GM12878 (cell line): ENCODE measurements around the gene ATP5F1D. TPM values are rescaled to one million over a fixed set of nuclear protein-coding genes. Genes with fewer than 3 reads are reported as not detected.

ENCODE experiments used
- ATAC-seq: fragments of 200-7000 bp; cut with Tn5 transposase; 3 replicates; pipeline ENCODE4 v1.9.1; 2020; ENCODE audit warnings: mild to moderate bottlenecking, moderate library complexity
- BruUV-seq: library from RNA; stranded (reverse); fragments of 400-500 nt; replicated peaks from 2 replicates; lab custom pipeline; 2021; lab: Mats Ljungman, UMichigan
- CTCF ChIA-PET: fragments of 300-600 bp; sonication (Branson Sonifier 250); formaldehyde crosslinking; extraction: SDS; loops from one replicate; lab custom pipeline; 2021; ENCODE audit warnings: inconsistent platforms; lab: Yijun Ruan, JAX
- POLR2A ChIA-PET: fragments of 350-600 bp; formaldehyde crosslinking; extraction: SDS; loops from one replicate; lab custom pipeline; 2021; ENCODE audit warnings: inconsistent platforms; lab: Charles Lee
- RAD21 ChIA-PET: fragments of 300-600 bp; sonication (Branson Sonifier 250); formaldehyde crosslinking; loops from one replicate; lab custom pipeline; 2023; ENCODE audit warnings: antibody characterized with exemption; ENCODE audit not compliant: unreplicated experiment; lab: Charles Lee
- SMC1A ChIA-PET: fragments of 300-600 bp; sonication (Branson Sonifier 250); formaldehyde crosslinking; loops from one replicate; lab custom pipeline; 2023; ENCODE audit not compliant: unreplicated experiment, uncharacterized antibody; lab: Charles Lee
- DNase-seq: peaks from one replicate; pipeline ENCODE4 v3.0.0-alpha.2; 2011; ENCODE audit warnings: low read depth, low spot score
- FAIRE-seq: peaks from 3 replicates; lab custom pipeline; 2011; peaks lifted over from hg19 to GRCh38; lab: Jason Lieb, UNC
- H2AFZ ChIP-seq: 2 replicates; pipeline ENCODE4 v1.6.0; 2011; ENCODE audit warnings: low read depth, low read length, control low read depth; ENCODE audit not compliant: control insufficient read depth
- H3K27ac ChIP-seq: 2 replicates; pipeline ENCODE4 v1.5.1; 2011; ENCODE audit warnings: control low read depth; ENCODE audit not compliant: control insufficient read depth, insufficient read depth
- H3K27me3 ChIP-seq, 2 experiments: replicated peaks in 1 of 2; 2 replicates each; pipeline versions ENCODE4 v1.6.0 to v1.6.1; 2011; ENCODE audit warnings: low read length in 1 of 2; ENCODE audit not compliant: control insufficient read depth in 2 of 2, insufficient read depth in 2 of 2
- H3K36me3 ChIP-seq, 2 experiments: 2 replicates each; pipeline ENCODE4 v1.5.1; 2011; ENCODE audit warnings: low read length in 1 of 2; ENCODE audit not compliant: control insufficient read depth in 2 of 2, insufficient read depth in 2 of 2
- H3K4me1 ChIP-seq: 2 replicates; pipeline ENCODE4 v1.6.1; 2011; ENCODE audit warnings: mild to moderate bottlenecking, low read length, moderate library complexity, mixed read lengths; ENCODE audit not compliant: control insufficient read depth, insufficient read depth
- H3K4me2 ChIP-seq: 2 replicates; pipeline ENCODE4 v1.6.0; 2011; ENCODE audit warnings: control low read depth; ENCODE audit not compliant: control insufficient read depth, insufficient read depth
- H3K4me3 ChIP-seq: fragments of 200-600 bp; sonication (generic); 2 replicates; pipeline ENCODE4 v1.5.1; 2016
- H3K79me2 ChIP-seq: 2 replicates; pipeline ENCODE4 v1.6.0; 2011; ENCODE audit warnings: low read length; ENCODE audit not compliant: control insufficient read depth, insufficient read depth
- H3K9ac ChIP-seq: 2 replicates; pipeline ENCODE4 v1.8.0; 2011; ENCODE audit warnings: low read length, control low read depth, mixed read lengths; ENCODE audit not compliant: control insufficient read depth, insufficient read depth
- H3K9me3 ChIP-seq: replicated peaks from 3 replicates; pipeline ENCODE4 v1.5.1; 2011; ENCODE audit warnings: mild to moderate bottlenecking, low read length; ENCODE audit not compliant: control insufficient read depth, insufficient read depth
- H4K20me1 ChIP-seq: 2 replicates; pipeline ENCODE4 v1.6.0; 2011; ENCODE audit not compliant: control insufficient read depth, insufficient read depth
- ASH2L ChIP-seq: fragments of 300-600, 200-600 bp; sonication (generic); IDR thresholded peaks from 2 replicates; pipeline ENCODE4 v1.6.1; 2017; ENCODE audit warnings: low read depth, mild to moderate bottlenecking, borderline replicate concordance
- CBFB ChIP-seq: IDR thresholded peaks from 2 replicates; pipeline ENCODE4 v1.6.1; 2016; ENCODE audit warnings: antibody characterized with exemption, low read depth
- CBX5 ChIP-seq: sonication (generic); IDR thresholded peaks from 2 replicates; pipeline ENCODE4 v1.6.1; 2016; ENCODE audit warnings: low read depth, moderate library complexity, mild to moderate bottlenecking, inconsistent platforms
- CTCF ChIP-seq, 3 experiments: IDR thresholded peaks in 2 of 3; conservative IDR thresholded peaks in 1 of 3; 2 replicates each; pipeline ENCODE4 v1.5.1; 2011; ENCODE audit warnings: low read depth in 3 of 3, low read length in 3 of 3, mild to moderate bottlenecking in 3 of 3, control low read depth in 2 of 3, moderate library complexity in 2 of 3, inconsistent platforms in 1 of 3, mixed read lengths in 1 of 3; ENCODE audit not compliant: control insufficient read depth in 2 of 3, insufficient read depth in 1 of 3; ENCODE audit errors: extremely low read depth in 1 of 3
- ETV6 ChIP-seq, 2 experiments: fragments of 450-650 bp in 1 of 2; IDR thresholded peaks in 1 of 2; conservative IDR thresholded peaks in 1 of 2; 2 replicates each; pipeline ENCODE4 v1.6.1; 2014; ENCODE audit warnings: antibody characterized with exemption in 1 of 2, borderline replicate concordance in 1 of 2, low read depth in 1 of 2, mild to moderate bottlenecking in 1 of 2, moderate library complexity in 1 of 2
- MAX ChIP-seq: IDR thresholded peaks from 2 replicates; pipeline ENCODE4 v1.6.1; 2012; ENCODE audit warnings: low read depth, low read length, improper control_type of control experiment
- SIX5 ChIP-seq: IDR thresholded peaks from 2 replicates; pipeline ENCODE4 v1.6.1; 2011; ENCODE audit warnings: mild to moderate bottlenecking, low read depth, low read length, moderate library complexity; ENCODE audit not compliant: severe bottlenecking
- SMC3 ChIP-seq: IDR thresholded peaks from 2 replicates; pipeline ENCODE4 v1.6.1; 2011; ENCODE audit warnings: low read length, improper control_type of control experiment, borderline replicate concordance
- SREBF1 ChIP-seq: IDR thresholded peaks from 2 replicates; pipeline ENCODE4 v1.6.1; 2012; ENCODE audit warnings: mild to moderate bottlenecking, low read length
- SREBF2 ChIP-seq: IDR thresholded peaks from 2 replicates; pipeline ENCODE4 v1.6.1; 2012; ENCODE audit warnings: mild to moderate bottlenecking, low read length
- ZNF274 ChIP-seq: IDR thresholded peaks from one replicate; pipeline ENCODE4 v1.8.0; 2011; ENCODE audit not compliant: insufficient read length, insufficient read depth
- ZNF622 ChIP-seq: fragments of 450-650 bp; IDR thresholded peaks from 2 replicates; pipeline ENCODE4 v1.6.1; 2017; ENCODE audit warnings: mild to moderate bottlenecking, inconsistent platforms
- WGBS: methylation state at CpG from one replicate; pipeline ENCODE4 v1.1.6; 2016; ENCODE audit warnings: low lambda C conversion rate; ENCODE audit not compliant: insufficient replicate concordance, insufficient coverage; ENCODE audit errors: missing lambda C conversion rate; 5-methylcytosine and 5-hydroxymethylcytosine counted together
- in situ Hi-C: fragments of 300-500 bp; cut with MboI; formaldehyde crosslinking; loops from 9 replicates; pipeline ENCODE4 v1.14.3; 2018; ENCODE audit warnings: mixed read lengths
- intact Hi-C: fragments of 100-400 bp; cut with micrococcal nuclease; formaldehyde crosslinking; loops from one replicate; pipeline ENCODE4 v1.14.2; 2022; ENCODE audit not compliant: unreplicated experiment
- polyA plus RNA-seq, 11 experiments: library from polyadenylated mRNA; depleted of rRNA in 4 of 11; unstranded in 6 of 11; stranded (reverse) in 5 of 11; fragments of >200 nt; fragmentation: Nextera tagmentation in 4 of 11; fragmentation: Illumina TruSeq in 1 of 11; extraction: Ambion mirVana in 4 of 11; extraction: Trizol in 1 of 11; gene quantifications; 1 replicate in 1 of 11; 2 replicates in 10 of 11; pipeline versions ENCODE4 v1.2.1 to v1.2.3, GENCODE V29; 2011 to 2016; ENCODE audit warnings: inconsistent platforms in 2 of 11, missing spikeins in 2 of 11, low read depth in 1 of 11
- total RNA-seq, 4 experiments: library from RNA; depleted of rRNA in 3 of 4; stranded (reverse); fragments of >200 nt in 3 of 4; fragmentation: Illumina TruSeq in 1 of 4; extraction: Trizol in 1 of 4; gene quantifications; 2 replicates each; pipeline versions ENCODE4 v1.2.1 to v1.2.3, GENCODE V29; 2013 to 2021
- TF ChIP-seq, protein P1 (sequence below): IDR thresholded peaks from 2 replicates; pipeline ENCODE4 v1.6.1; 2012; ENCODE audit warnings: low read depth, low read length, improper control_type of control experiment
- TF ChIP-seq, protein P2 (sequence below): fragments of 450-650 bp; IDR thresholded peaks from 2 replicates; pipeline ENCODE4 v1.6.1; 2016; ENCODE audit warnings: mild to moderate bottlenecking, moderate library complexity, borderline replicate concordance

Gene ATP5F1D
- total and polyA plus RNA-seq, 10 of the 15 experiments (the other 5 are each of a cell fraction or from before 2014, with no cell fraction given), result 7.2 to 357 (median 49.5) TPM

- Histone ChIP-seq H3K9me3 (no peaks in the 10 kb centered on the region; the same call in 2 of the 3 replicates), H3K27ac (no peak overlapping the region), H3K4me3 (no peak overlapping the region), H3K4me1 (peaks cover 13% of the 10 kb centered on the region), H3K4me2 (peak overlapping the region; percentile 22; the same call in 1 of the 2 replicates), H3K79me2 (peaks cover 11% of the 10 kb centered on the region), H3K36me3 (no peaks in the 10 kb centered on the region), H4K20me1 (no peaks in the 10 kb centered on the region), H3K9ac (no peak overlapping the region), H2AFZ (no peak overlapping the region), H3K27me3 (peaks cover 0 to 10% of the 10 kb centered on the region in 2 experiments; a peak in 3 of 4 replicates)
- FAIRE-seq (no peak), DNase-seq (no peak), ATAC-seq (no peak)
- ChIA-PET RAD21 (interaction anchor here (0.7 to 1.2 kb wide), 2 partner anchors 18 to 108 kb away, joined by 3 to 4 read pairs; no protein-coding TSS in a partner anchor), POLR2A (interaction anchor here (0.6 kb wide), 1 partner anchor 53 kb away, joined by 3 read pairs; no protein-coding TSS in a partner anchor), SMC1A (no interaction called here), CTCF (interaction anchor here (0.7 to 2.7 kb wide), 4 partner anchors 25 to 212 kb away, joined by 3 to 10 read pairs (median 4); partner anchors contain the start of gene CNN2)
- BruUV-seq, result no TSS peak
- WGBS, result 46% methylated on average over 34 of the region's 34 CpGs
- in situ Hi-C loops (no loop called here), intact Hi-C loops (no loop called here)
- TF ChIP-seq SREBF2, result no peak
- TF ChIP-seq SMC3, result no peak
- TF ChIP-seq SREBF1, result no peak
- no peak for TF ChIP-seq CBFB
- TF ChIP-seq CBX5, result no peak
- TF ChIP-seq ETV6 (conservative IDR thresholded peaks at IDR 0.05 in 1 of 2, IDR thresholded peaks at IDR 0.05 in 1 of 2; ENCODE audit: borderline replicate concordance in 1 of 2, low read depth in 1 of 2), result no peak
- no peak for TF ChIP-seq CTCF (IDR thresholded peaks at IDR 0.05 in 2 of 3, conservative IDR thresholded peaks at IDR 0.05 in 1 of 3; ENCODE audit: control insufficient read depth in 2 of 3, extremely low read depth in 1 of 3, insufficient read depth in 1 of 3, low read depth in 3 of 3, low read length in 3 of 3)
- TF ChIP-seq, protein P1, sequence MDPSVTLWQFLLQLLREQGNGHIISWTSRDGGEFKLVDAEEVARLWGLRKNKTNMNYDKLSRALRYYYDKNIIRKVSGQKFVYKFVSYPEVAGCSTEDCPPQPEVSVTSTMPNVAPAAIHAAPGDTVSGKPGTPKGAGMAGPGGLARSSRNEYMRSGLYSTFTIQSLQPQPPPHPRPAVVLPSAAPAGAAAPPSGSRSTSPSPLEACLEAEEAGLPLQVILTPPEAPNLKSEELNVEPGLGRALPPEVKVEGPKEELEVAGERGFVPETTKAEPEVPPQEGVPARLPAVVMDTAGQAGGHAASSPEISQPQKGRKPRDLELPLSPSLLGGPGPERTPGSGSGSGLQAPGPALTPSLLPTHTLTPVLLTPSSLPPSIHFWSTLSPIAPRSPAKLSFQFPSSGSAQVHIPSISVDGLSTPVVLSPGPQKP, result no peak
- no peak for TF ChIP-seq SIX5
- TF ChIP-seq, protein P2, sequence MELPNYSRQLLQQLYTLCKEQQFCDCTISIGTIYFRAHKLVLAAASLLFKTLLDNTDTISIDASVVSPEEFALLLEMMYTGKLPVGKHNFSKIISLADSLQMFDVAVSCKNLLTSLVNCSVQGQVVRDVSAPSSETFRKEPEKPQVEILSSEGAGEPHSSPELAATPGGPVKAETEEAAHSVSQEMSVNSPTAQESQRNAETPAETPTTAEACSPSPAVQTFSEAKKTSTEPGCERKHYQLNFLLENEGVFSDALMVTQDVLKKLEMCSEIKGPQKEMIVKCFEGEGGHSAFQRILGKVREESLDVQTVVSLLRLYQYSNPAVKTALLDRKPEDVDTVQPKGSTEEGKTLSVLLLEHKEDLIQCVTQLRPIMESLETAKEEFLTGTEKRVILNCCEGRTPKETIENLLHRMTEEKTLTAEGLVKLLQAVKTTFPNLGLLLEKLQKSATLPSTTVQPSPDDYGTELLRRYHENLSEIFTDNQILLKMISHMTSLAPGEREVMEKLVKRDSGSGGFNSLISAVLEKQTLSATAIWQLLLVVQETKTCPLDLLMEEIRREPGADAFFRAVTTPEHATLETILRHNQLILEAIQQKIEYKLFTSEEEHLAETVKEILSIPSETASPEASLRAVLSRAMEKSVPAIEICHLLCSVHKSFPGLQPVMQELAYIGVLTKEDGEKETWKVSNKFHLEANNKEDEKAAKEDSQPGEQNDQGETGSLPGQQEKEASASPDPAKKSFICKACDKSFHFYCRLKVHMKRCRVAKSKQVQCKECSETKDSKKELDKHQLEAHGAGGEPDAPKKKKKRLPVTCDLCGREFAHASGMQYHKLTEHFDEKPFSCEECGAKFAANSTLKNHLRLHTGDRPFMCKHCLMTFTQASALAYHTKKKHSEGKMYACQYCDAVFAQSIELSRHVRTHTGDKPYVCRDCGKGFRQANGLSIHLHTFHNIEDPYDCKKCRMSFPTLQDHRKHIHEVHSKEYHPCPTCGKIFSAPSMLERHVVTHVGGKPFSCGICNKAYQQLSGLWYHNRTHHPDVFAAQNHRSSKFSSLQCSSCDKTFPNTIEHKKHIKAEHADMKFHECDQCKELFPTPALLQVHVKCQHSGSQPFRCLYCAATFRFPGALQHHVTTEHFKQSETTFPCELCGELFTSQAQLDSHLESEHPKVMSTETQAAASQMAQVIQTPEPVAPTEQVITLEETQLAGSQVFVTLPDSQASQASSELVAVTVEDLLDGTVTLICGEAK, result no peak
- no peak for TF ChIP-seq ZNF274
- no peak for TF ChIP-seq ASH2L
- TF ChIP-seq ZNF622, result no peak
- TF ChIP-seq MAX, result no peak
Observed at GRCh38 chr19:1238369-1239303, 2.9 kb upstream of the ATP5F1D start.
